Activated CD4-positive, alpha-beta memory T cell treated with anti-CD3 and anti-CD28 coated beads, Interleukin-2, amount 10 ng/mL, durations not matched to agents 7 days and 5 days (primary cell): ENCODE data around the gene SLIT1. TPM values are rescaled to one million over a fixed set of nuclear protein-coding genes. Genes with fewer than 3 reads are reported as not detected.

Experiments
- CTCF ChIA-PET: fragments of 350-600 bp; sonication (Branson Sonifier 250); formaldehyde crosslinking; loops from one replicate; lab custom pipeline; 2021; ENCODE audit warnings: antibody characterized with exemption, inconsistent platforms; lab: Charles Lee
- POLR2A ChIA-PET: fragments of 350-600 bp; sonication (Branson Sonifier 250); formaldehyde crosslinking; loops from one replicate; lab custom pipeline; 2021; ENCODE audit warnings: antibody characterized with exemption; lab: Charles Lee
- DNase-seq: peaks from one replicate; pipeline ENCODE4 v3.0.0-alpha.2; 2020
- H3K27ac Mint-ChIP-seq: one replicate; pipeline ENCODE4 v1.8.0; 2021; ENCODE audit warnings: mild to moderate bottlenecking, mixed read lengths
- H3K27me3 Mint-ChIP-seq: one replicate; pipeline ENCODE4 v1.8.0; 2021; ENCODE audit warnings: mixed read lengths
- H3K36me3 Mint-ChIP-seq: one replicate; pipeline ENCODE4 v1.8.0; 2021; ENCODE audit warnings: low read depth, mixed read lengths
- H3K4me1 Mint-ChIP-seq: one replicate; pipeline ENCODE4 v1.8.0; 2021; ENCODE audit warnings: mixed read lengths
- H3K4me3 Mint-ChIP-seq: one replicate; pipeline ENCODE4 v1.8.0; 2021; ENCODE audit warnings: mild to moderate bottlenecking, mixed read lengths
- H3K9me3 Mint-ChIP-seq: one replicate; pipeline ENCODE4 v1.8.0; 2021; ENCODE audit warnings: mixed read lengths
- total RNA-seq, 2 experiments: library from RNA; stranded (reverse); gene quantifications; one replicate each; pipeline ENCODE4 v1.2.3, GENCODE V29; 2021

Gene SLIT1
- total RNA-seq, 2 experiments from 2014 or later = 0.30 to 0.35 TPM

DNA sequence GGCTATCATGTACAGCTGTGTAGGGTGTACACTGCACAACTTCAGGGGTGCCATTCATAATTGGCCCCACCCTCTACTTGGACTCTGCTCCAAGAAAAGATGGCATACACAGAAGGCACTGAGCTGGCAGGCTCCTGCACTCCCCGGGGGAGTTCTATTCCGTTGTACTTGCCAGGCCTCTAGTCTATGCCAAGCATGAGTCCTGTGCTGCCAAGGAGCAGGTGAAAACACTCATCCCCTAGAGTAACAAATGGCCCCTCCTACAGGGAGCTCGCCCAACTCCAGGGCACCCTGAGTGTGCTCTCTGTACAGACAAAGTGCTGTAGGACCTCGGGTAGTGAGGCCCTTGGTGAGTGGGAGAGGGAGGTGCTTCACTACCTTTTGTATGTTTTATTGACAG is 127.2 kb downstream of the SLIT1 start:
- CTCF ChIA-PET = no interaction called here
- H3K27ac Mint-ChIP-seq = no peak overlapping the region

GRCh38 chr10:97057491-97058235 is 128.1 kb downstream of the SLIT1 start:
- no peak for DNase-seq
- Mint-ChIP-seq H3K4me3 (no peak overlapping the region), H3K27ac (no peak overlapping the region), H3K9me3 (no peaks in the 10 kb centered on the region), H3K27me3 (peaks cover 5% of the 10 kb centered on the region), H3K36me3 (no peaks in the 10 kb centered on the region), H3K4me1 (no peaks in the 10 kb centered on the region)
- POLR2A ChIA-PET = no interaction called here
- CTCF ChIA-PET = interaction anchor here (0.9 to 1.2 kb wide), 2 partner anchors 15 to 32 kb away, joined by 3 read pairs; no protein-coding TSS in a partner anchor

More for the DNA sequence above, 127.2 kb downstream of the SLIT1 start:
- Mint-ChIP-seq H3K27me3 (no peaks in the 10 kb centered on the region), H3K4me1 (no peaks in the 10 kb centered on the region), H3K9me3 (no peaks in the 10 kb centered on the region), H3K4me3 (no peak overlapping the region), H3K36me3 (no peaks in the 10 kb centered on the region)
- no peak for DNase-seq
- POLR2A ChIA-PET = no interaction called here

DNA sequence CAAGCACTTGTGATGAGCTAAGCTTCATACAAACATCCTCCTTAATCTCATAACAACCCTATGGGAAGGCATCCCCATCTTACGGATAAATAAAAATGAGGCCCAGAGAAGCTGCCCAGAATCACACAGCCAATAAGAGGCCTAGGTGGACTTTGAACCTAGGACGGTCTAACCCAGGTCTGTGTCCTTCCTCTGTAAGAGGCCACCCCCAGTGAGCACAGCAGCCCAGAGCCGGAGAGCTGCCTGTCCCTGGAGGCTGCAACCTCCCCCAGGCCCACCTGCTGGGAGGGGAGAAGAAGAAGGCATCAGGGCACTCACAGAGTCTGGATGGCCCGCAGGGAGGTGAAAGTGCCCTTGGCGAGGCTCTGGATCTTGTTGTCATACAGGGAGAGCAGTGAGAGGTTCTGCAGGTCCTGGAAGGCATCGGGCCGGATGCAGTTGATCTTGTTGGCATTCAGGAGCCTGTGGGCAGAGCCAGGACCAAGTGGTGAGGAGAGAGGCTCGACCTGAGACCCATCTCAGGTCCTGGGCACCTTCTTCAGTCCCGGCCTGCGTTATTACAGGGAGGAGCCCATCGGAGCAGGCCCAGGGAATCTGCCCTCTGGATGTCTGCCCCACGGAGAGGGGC is 129.6 kb downstream of the SLIT1 start:
- CTCF ChIA-PET = interaction anchor here (1.2 to 1.3 kb wide), 2 partner anchors 17 to 31 kb away, joined by 3 read pairs; no protein-coding TSS in a partner anchor

GRCh38 chr10:97053276-97053675 is 132.5 kb downstream of the SLIT1 start:
- Mint-ChIP-seq H3K4me3 (no peak overlapping the region), H3K9me3 (peaks cover 4% of the 10 kb centered on the region), H3K36me3 (no peaks in the 10 kb centered on the region), H3K4me1 (no peaks in the 10 kb centered on the region), H3K27ac (no peak overlapping the region), H3K27me3 (peaks cover 7% of the 10 kb centered on the region)
- POLR2A ChIA-PET = no interaction called here
- CTCF ChIA-PET = interaction anchor here (1.0 to 1.2 kb wide), 2 partner anchors 16 to 20 kb away, joined by 3 to 4 read pairs; no protein-coding TSS in a partner anchor
- no peak for DNase-seq

More for the DNA sequence above, 129.6 kb downstream of the SLIT1 start:
- H3K36me3 Mint-ChIP-seq = no peaks in the 10 kb centered on the region
- H3K27ac Mint-ChIP-seq = no peak overlapping the region
- H3K27me3 Mint-ChIP-seq = peaks cover 7% of the 10 kb centered on the region
- POLR2A ChIA-PET = no interaction called here
- no peak for DNase-seq
- H3K4me3 Mint-ChIP-seq = no peak overlapping the region
- peaks cover 1% of the 10 kb centered on the region for H3K9me3 Mint-ChIP-seq
- H3K4me1 Mint-ChIP-seq = no peaks in the 10 kb centered on the region

DNA sequence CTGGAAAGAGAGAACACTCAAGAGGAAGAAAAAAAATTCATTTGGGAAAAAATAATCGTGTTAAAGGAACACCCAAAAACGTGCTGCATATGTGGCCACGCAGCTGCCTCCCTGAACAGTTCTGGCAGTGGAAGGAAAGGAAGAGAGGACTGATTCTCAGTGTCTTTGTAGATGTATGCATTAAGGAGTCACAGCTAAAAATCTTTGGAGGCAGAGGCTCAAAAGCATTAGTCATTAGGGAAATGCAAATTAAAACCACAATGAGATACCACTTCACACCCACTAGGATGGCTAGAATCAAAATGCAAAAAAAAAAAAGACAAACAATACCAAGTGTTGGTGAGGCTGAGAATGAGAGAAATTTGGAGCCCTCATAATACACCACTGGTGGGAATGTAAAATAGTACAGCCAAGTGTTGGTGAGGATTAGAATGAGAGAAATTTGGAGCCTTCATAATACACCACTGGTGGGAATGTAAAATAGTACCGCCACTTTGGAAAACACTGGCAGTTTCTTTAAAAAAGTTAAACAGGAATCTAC is 134.7 kb downstream of the SLIT1 start:
- Mint-ChIP-seq H3K9me3 (peaks cover 4% of the 10 kb centered on the region), H3K4me1 (no peaks in the 10 kb centered on the region), H3K4me3 (no peak overlapping the region), H3K36me3 (no peaks in the 10 kb centered on the region), H3K27me3 (peaks cover 7% of the 10 kb centered on the region), H3K27ac (no peak overlapping the region)
- ChIA-PET POLR2A (no interaction called here), CTCF (interaction anchor here (0.8 kb wide), 1 partner anchor 12 kb away, joined by 3 read pairs; no protein-coding TSS in a partner anchor)
- no peak for DNase-seq

DNA sequence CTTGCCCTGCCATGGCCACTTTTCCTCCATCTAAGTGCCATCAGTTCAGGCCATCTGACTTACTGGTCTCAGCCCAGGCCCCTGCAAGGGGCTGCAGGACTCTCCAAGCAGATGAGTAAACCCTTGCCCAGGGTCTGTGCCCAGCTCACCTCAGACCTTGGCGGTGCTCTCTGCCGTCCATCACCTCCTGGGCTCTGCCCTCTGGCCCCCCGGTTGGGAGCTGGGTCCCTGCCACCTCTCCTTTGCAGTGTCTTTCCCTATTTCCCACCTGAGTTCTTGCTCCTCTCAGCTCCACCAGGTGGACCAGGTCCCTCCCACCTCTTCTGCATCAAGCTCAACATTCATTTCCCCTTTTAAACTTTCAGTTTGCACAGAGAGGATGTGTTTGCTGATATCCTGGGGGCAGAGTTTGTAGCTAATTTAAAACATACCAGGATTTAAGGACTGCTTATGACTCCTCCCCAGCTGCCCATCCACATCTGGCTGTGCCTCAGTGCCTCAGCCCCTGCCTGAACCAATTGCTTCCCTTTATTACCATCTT is 135.5 kb downstream of the SLIT1 start:
- no peak overlapping the region for H3K4me3 Mint-ChIP-seq
- CTCF ChIA-PET = interaction anchor here (0.8 kb wide), 1 partner anchor 11 kb away, joined by 3 read pairs; no protein-coding TSS in a partner anchor
- H3K27ac Mint-ChIP-seq = no peak overlapping the region
- H3K27me3 Mint-ChIP-seq = peaks cover 7% of the 10 kb centered on the region
- POLR2A ChIA-PET = no interaction called here
- H3K36me3 Mint-ChIP-seq = no peaks in the 10 kb centered on the region
- H3K9me3 Mint-ChIP-seq = peaks cover 4% of the 10 kb centered on the region
- no peaks in the 10 kb centered on the region for H3K4me1 Mint-ChIP-seq
- no peak for DNase-seq

DNA sequence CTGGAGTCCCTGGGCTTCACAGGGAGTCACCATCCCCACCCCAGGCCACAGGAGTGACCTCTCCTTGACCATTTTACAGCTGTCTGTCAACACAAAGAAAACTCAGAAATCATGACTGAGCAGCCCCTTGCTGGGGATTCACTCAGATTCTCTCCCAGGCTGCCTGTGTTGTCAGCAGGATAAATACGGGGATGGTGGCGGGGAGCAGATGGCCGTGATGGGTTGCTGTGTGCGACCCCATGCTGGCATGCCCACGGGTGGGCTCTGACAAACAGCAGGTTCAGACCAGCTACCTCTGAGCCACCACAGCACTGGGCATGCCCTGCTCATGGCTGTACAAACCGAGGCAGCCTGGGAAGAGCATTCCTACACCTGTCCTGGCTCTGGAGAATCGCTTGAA is 136.1 kb downstream of the SLIT1 start:
- Mint-ChIP-seq H3K36me3 (no peaks in the 10 kb centered on the region), H3K9me3 (peaks cover 4% of the 10 kb centered on the region), H3K27me3 (peaks cover 7% of the 10 kb centered on the region), H3K27ac (no peak overlapping the region), H3K4me3 (no peak overlapping the region), H3K4me1 (no peaks in the 10 kb centered on the region)
- DNase-seq = no peak
- POLR2A ChIA-PET = no interaction called here
- CTCF ChIA-PET = interaction anchor here (1.1 kb wide), 1 partner anchor 13 kb away, joined by 3 read pairs; no protein-coding TSS in a partner anchor

DNA sequence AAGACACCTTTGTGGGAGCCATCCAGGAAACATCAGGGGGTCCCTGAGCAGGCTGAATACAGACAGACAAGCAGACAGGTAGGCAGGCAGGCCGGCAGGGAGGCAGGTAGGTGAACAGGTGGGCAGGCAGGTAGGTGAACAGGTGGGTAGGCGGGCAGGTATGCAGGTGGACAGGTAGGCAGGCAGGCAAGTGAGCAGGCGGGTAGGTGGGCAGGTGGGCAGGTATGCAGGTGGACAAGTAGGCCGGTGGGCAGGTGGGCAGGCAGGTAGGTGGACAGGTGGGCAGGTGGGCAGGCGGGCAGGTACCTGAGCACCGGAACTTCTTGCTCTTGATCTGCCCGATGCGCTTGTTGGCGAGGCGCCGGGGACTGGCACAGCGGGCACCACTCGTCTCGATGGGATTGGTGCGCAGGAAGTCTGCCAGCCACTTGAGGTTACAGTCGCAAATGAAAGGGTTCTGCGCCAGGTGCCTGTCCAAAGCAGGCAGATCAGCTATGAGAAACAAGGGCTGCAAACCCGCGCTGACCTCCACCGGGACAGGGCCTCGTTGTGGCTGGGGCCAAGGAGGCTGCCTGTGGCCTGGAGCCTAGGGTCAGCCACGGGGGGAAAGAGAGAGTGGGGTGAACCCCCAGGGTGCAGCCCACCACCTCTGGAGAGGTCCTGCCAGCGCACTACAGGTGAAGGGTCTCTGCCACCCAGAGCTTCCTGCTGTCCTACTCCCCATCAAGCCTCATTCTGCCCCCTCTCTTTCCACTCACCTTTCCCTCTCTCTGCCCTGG is 136.9 kb downstream of the SLIT1 start:
- DNase-seq = no peak
- peaks cover 4% of the 10 kb centered on the region for H3K9me3 Mint-ChIP-seq
- CTCF ChIA-PET = interaction anchor here (1.1 to 2.3 kb wide), 2 partner anchors 11 to 12 kb away, joined by 3 to 8 read pairs; no protein-coding TSS in a partner anchor
- no peak overlapping the region for H3K4me3 Mint-ChIP-seq
- POLR2A ChIA-PET = no interaction called here
- H3K27ac Mint-ChIP-seq = no peak overlapping the region
- H3K4me1 Mint-ChIP-seq = no peaks in the 10 kb centered on the region
- H3K36me3 Mint-ChIP-seq = no peaks in the 10 kb centered on the region
- peaks cover 7% of the 10 kb centered on the region for H3K27me3 Mint-ChIP-seq

DNA sequence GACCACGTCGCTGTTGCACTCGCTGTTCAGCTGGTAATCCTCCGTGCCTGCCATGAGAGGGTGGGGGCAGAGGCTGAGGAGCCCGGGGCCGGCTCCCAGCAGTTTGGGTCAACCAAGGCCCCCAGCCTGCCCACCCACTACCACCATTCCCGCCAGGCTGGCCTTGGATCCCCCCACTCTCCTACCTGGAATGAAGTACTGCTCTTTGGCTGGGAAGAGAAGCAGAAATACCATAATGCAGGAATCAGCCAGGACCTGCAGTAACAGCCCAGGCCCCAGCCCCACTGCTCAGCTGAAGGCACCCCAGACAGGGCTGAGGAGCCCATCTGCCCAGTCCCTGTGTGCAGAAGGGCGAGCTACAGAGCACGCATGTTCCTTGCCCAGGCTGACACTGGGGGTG is 138.0 kb downstream of the SLIT1 start:
- ChIA-PET POLR2A (no interaction called here), CTCF (interaction anchor here (2.3 kb wide), 1 partner anchor 10 kb away, joined by 8 read pairs; no protein-coding TSS in a partner anchor)
- no peaks in the 10 kb centered on the region for H3K4me1 Mint-ChIP-seq
- no peak for DNase-seq
- H3K27ac Mint-ChIP-seq = no peak overlapping the region
- H3K9me3 Mint-ChIP-seq = peaks cover 4% of the 10 kb centered on the region
- no peaks in the 10 kb centered on the region for H3K36me3 Mint-ChIP-seq
- peaks cover 3% of the 10 kb centered on the region for H3K27me3 Mint-ChIP-seq
- H3K4me3 Mint-ChIP-seq = no peak overlapping the region

DNA sequence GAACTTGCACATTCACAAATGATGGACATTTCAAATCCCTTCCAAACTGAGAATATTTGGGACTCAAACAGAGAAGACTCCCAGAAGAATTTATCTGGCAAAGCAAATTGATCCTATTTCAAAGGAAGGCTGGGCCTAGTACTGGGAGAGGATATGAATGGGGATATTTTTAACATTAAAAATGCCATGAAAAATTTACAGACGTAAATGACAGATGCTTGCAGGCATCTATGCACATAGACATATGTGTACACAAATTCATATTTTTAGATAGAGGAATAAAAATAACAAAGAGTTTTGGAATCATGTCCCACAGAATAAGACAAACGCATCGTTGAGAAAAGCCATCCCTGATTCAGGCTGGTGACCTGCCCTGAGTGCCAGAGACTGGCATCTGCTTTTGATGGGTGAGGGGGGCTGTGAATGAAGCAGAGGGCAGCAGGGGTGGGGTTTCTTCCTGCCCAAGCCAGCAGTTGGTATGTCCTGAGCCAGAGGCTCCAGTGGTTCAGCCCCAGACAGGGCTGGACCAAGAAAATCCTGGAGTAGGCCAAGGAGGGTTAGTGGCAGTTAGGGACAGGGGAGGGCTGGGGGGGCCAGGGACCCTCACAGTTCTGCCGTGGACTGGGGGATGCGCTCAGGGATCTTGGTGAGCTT is 138.5 kb downstream of the SLIT1 start:
- no peak overlapping the region for H3K4me3 Mint-ChIP-seq
- POLR2A ChIA-PET = no interaction called here
- peaks cover 4% of the 10 kb centered on the region for H3K9me3 Mint-ChIP-seq
- no peaks in the 10 kb centered on the region for H3K27me3 Mint-ChIP-seq
- no peak overlapping the region for H3K27ac Mint-ChIP-seq
- no peaks in the 10 kb centered on the region for H3K4me1 Mint-ChIP-seq
- DNase-seq = no peak
- no peaks in the 10 kb centered on the region for H3K36me3 Mint-ChIP-seq
- CTCF ChIA-PET = interaction anchor here (1.7 to 2.3 kb wide), 2 partner anchors 10 to 26 kb away, joined by 6 to 8 read pairs; no protein-coding TSS in a partner anchor

DNA sequence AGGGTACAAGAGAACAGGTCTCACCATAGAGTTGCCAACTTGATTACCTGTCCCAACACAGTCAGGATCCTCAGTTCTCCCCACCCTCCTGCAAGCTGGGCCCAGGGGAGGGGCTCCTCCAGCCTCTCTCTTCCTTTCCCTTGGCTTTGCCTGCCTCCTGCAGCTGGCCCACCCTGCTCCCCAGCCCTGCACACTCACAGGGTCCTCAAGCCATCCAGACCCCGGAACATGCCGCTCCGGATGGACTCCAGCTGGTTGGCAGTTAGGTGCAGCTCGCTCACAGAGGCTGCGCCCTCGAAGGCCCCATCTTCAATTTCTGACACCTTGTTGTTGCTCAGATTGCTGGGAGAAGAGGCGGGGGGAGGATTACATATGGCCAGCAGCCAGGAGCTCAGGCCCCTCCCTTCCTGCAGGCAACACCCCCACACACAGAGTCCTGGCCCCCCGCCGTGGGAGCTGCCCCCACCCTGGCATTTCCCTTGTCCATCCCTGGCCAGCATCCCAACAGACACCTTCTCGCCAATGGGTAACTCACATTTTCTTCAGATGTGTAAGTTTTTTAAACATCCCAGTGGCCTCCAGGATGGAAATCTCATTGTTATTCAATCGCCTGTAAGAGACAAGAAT is 139.2 kb downstream of the SLIT1 start:
- H3K27me3 Mint-ChIP-seq = no peaks in the 10 kb centered on the region
- ChIA-PET POLR2A (no interaction called here), CTCF (interaction anchor here (1.7 to 2.3 kb wide), 2 partner anchors 9 to 26 kb away, joined by 6 to 8 read pairs; no protein-coding TSS in a partner anchor)
- no peak for DNase-seq
- peaks cover 4% of the 10 kb centered on the region for H3K9me3 Mint-ChIP-seq
- no peak overlapping the region for H3K4me3 Mint-ChIP-seq
- H3K4me1 Mint-ChIP-seq = no peaks in the 10 kb centered on the region
- H3K36me3 Mint-ChIP-seq = no peaks in the 10 kb centered on the region
- no peak overlapping the region for H3K27ac Mint-ChIP-seq

GRCh38 chr10:97043563-97043855 is 142.2 kb downstream of the SLIT1 start:
- Mint-ChIP-seq H3K9me3 (no peaks in the 10 kb centered on the region), H3K4me1 (no peaks in the 10 kb centered on the region), H3K36me3 (no peaks in the 10 kb centered on the region), H3K27ac (no peak overlapping the region), H3K4me3 (no peak overlapping the region), H3K27me3 (no peaks in the 10 kb centered on the region)
- no peak for DNase-seq
- ChIA-PET POLR2A (no interaction called here), CTCF (no interaction called here)
